K562 (cell line): ENCODE results near the gene LYPD5. TPM values are rescaled to one million over a fixed set of nuclear protein-coding genes. Genes with fewer than 3 reads are reported as not detected.

ENCODE experiments used
- MEIS2 ChIP-seq: fragments of 450-650 bp; IDR thresholded peaks from 2 replicates; pipeline ENCODE4 v1.6.1; 2014; ENCODE audit warnings: mild to moderate bottlenecking; ENCODE audit not compliant: partially characterized antibody
- SMC3 ChIP-seq: conservative IDR thresholded peaks from 2 replicates; pipeline ENCODE4 v1.6.1; 2011; ENCODE audit warnings: low read depth, low read length, improper control_type of control experiment; ENCODE audit not compliant: insufficient read depth
- ZNF668 ChIP-seq: fragments of 250-450 bp; sonication (Bioruptor Pico); IDR thresholded peaks from 2 replicates; pipeline ENCODE4 v1.8.0; 2022; ENCODE audit warnings: mild to moderate bottlenecking, inconsistent platforms
- polyA plus RNA-seq, 8 experiments: library from polyadenylated mRNA; depleted of rRNA in 4 of 8; stranded (reverse) in 5 of 8; unstranded in 3 of 8; fragments of >200 nt; fragmentation: Nextera tagmentation in 2 of 8; fragmentation: Illumina TruSeq in 1 of 8; extraction: Ambion mirVana in 2 of 8; extraction: Trizol in 1 of 8; gene quantifications; 2 replicates each; pipeline versions ENCODE4 v1.2.1 to v1.2.3, GENCODE V29; 2011 to 2014; ENCODE audit warnings: inconsistent platforms in 1 of 8, missing spikeins in 1 of 8
- total RNA-seq, 7 experiments: library from RNA; depleted of rRNA in 6 of 7; stranded (reverse); fragments of >200 nt in 6 of 7; fragmentation: Illumina TruSeq in 2 of 7; extraction: Trizol in 2 of 7; gene quantifications; 2 replicates each; pipeline versions ENCODE4 v1.2.1 to v1.2.3, GENCODE V29; 2011 to 2021; ENCODE audit warnings: low replicate concordance in 1 of 7
- TF ChIP-seq, protein P1 (sequence below): fragments of 450-650 bp; formaldehyde crosslinking; IDR thresholded peaks from 2 replicates; pipeline ENCODE4 v1.4.0; 2020; ENCODE audit warnings: mild to moderate bottlenecking, moderate library complexity
- TF ChIP-seq, protein P2 (sequence below), 2 experiments: fragments of 450-650 bp; formaldehyde crosslinking in 1 of 2; IDR thresholded peaks; 2 replicates each; pipeline versions ENCODE4 v1.4.0 to v1.6.1; 2014 to 2020; ENCODE audit warnings: mild to moderate bottlenecking in 2 of 2, borderline replicate concordance in 1 of 2, low read depth in 1 of 2
- TF ChIP-seq, protein P3 (sequence below), 2 experiments: IDR thresholded peaks in 1 of 2; conservative IDR thresholded peaks in 1 of 2; 2 replicates each; pipeline ENCODE4 v1.6.1; 2016; ENCODE audit warnings: low read depth in 2 of 2, mild to moderate bottlenecking in 1 of 2, missing compliant biosample characterization in 1 of 2, missing genetic modification characterization in 1 of 2, moderate library complexity in 1 of 2
- TF ChIP-seq, protein P4 (sequence below), 3 experiments: IDR thresholded peaks in 2 of 3; conservative IDR thresholded peaks in 1 of 3; 2 replicates each; pipeline ENCODE4 v1.5.1; 2011 to 2012; ENCODE audit warnings: low read length in 3 of 3, mild to moderate bottlenecking in 3 of 3, control low read depth in 2 of 3, improper control_type of control experiment in 1 of 3, inconsistent platforms in 1 of 3, low read depth in 1 of 3, mixed read lengths in 1 of 3, moderate library complexity in 1 of 3; ENCODE audit not compliant: insufficient read depth in 2 of 3

The LYPD5 gene
- total and polyA plus RNA-seq, 9 of the 15 experiments (the other 6 are each of a cell fraction or from before 2014, with no cell fraction given) = 0.03 to 0.22 (median 0.10) TPM; not detected in 3

DNA sequence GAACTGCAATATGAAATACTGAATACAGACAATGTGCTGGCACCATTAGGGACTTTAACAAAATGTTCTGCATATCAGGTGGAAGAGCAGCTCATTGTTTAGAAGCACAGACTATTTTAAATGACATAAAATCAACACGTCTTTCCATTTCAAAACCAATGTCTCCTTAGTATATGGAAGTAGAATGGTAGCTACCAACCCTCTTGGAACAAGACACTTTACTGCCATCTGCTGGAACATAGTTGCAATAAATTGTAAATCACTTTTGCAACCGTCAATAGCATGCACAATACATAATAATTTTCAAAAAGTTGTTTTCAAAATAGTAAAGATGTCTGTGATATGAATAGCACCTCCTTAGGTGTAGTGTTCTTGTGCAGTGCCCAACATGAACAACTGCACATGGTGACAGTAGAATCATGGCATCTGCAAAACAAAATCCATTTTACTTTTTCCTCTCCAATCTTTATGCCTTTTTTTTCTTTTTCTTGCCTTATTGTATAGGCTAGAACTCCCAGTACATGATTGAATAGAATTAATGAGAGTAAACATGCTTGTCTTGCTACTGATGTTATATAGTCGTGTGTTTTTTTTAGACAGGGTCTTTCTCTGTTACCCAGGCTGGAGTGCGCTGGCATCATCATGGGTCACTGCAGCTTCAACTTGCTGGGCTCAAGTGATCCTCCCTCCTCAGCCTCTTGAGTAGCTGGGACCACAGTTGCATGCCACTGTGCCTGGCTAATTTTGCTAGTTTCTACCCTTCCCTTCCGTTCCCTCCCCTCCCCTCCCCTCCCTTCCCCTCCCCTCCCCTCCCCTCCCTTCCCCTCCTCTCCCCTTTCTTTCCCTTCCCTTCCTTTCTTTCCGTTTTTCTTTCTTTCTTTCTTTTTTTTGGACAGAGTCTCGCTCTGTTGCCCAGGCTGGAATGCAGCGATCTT is 7.8 kb upstream of the LYPD5 start (continued):
- TF ChIP-seq, protein P1, sequence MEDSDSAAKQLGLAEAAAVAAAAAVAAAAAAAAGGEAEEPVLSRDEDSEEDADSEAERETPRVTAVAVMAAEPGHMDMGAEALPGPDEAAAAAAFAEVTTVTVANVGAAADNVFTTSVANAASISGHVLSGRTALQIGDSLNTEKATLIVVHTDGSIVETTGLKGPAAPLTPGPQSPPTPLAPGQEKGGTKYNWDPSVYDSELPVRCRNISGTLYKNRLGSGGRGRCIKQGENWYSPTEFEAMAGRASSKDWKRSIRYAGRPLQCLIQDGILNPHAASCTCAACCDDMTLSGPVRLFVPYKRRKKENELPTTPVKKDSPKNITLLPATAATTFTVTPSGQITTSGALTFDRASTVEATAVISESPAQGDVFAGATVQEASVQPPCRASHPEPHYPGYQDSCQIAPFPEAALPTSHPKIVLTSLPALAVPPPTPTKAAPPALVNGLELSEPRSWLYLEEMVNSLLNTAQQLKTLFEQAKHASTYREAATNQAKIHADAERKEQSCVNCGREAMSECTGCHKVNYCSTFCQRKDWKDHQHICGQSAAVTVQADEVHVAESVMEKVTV (CRISPR knock-in tag) = peak; percentile 46; the same call in 1 of the 2 replicates
- TF ChIP-seq, protein P2, sequence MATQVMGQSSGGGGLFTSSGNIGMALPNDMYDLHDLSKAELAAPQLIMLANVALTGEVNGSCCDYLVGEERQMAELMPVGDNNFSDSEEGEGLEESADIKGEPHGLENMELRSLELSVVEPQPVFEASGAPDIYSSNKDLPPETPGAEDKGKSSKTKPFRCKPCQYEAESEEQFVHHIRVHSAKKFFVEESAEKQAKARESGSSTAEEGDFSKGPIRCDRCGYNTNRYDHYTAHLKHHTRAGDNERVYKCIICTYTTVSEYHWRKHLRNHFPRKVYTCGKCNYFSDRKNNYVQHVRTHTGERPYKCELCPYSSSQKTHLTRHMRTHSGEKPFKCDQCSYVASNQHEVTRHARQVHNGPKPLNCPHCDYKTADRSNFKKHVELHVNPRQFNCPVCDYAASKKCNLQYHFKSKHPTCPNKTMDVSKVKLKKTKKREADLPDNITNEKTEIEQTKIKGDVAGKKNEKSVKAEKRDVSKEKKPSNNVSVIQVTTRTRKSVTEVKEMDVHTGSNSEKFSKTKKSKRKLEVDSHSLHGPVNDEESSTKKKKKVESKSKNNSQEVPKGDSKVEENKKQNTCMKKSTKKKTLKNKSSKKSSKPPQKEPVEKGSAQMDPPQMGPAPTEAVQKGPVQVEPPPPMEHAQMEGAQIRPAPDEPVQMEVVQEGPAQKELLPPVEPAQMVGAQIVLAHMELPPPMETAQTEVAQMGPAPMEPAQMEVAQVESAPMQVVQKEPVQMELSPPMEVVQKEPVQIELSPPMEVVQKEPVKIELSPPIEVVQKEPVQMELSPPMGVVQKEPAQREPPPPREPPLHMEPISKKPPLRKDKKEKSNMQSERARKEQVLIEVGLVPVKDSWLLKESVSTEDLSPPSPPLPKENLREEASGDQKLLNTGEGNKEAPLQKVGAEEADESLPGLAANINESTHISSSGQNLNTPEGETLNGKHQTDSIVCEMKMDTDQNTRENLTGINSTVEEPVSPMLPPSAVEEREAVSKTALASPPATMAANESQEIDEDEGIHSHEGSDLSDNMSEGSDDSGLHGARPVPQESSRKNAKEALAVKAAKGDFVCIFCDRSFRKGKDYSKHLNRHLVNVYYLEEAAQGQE (IDR thresholded peaks at IDR 0.05; ENCODE audit: borderline replicate concordance) = peak; percentile 71; the same call in 1 of the 2 replicates
- TF ChIP-seq, protein P2 (CRISPR knock-in tag; IDR thresholded peaks at IDR 0.05; ENCODE audit: low read depth) = no peak
- no peak for TF ChIP-seq ZNF668 (CRISPR knock-in tag)
- TF ChIP-seq, protein P3, sequence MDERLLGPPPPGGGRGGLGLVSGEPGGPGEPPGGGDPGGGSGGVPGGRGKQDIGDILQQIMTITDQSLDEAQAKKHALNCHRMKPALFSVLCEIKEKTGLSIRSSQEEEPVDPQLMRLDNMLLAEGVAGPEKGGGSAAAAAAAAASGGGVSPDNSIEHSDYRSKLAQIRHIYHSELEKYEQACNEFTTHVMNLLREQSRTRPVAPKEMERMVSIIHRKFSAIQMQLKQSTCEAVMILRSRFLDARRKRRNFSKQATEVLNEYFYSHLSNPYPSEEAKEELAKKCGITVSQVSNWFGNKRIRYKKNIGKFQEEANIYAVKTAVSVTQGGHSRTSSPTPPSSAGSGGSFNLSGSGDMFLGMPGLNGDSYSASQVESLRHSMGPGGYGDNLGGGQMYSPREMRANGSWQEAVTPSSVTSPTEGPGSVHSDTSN (CRISPR knock-in tag; IDR thresholded peaks at IDR 0.05; ENCODE audit: low read depth) = no peak
- TF ChIP-seq, protein P3 (tag; conservative IDR thresholded peaks at IDR 0.05; ENCODE audit: low read depth) = peak; percentile 37; the same call in 1 of the 2 replicates
- TF ChIP-seq SMC3 = peak; percentile 59; the same call in 1 of the 2 replicates
- TF ChIP-seq, protein P4, sequence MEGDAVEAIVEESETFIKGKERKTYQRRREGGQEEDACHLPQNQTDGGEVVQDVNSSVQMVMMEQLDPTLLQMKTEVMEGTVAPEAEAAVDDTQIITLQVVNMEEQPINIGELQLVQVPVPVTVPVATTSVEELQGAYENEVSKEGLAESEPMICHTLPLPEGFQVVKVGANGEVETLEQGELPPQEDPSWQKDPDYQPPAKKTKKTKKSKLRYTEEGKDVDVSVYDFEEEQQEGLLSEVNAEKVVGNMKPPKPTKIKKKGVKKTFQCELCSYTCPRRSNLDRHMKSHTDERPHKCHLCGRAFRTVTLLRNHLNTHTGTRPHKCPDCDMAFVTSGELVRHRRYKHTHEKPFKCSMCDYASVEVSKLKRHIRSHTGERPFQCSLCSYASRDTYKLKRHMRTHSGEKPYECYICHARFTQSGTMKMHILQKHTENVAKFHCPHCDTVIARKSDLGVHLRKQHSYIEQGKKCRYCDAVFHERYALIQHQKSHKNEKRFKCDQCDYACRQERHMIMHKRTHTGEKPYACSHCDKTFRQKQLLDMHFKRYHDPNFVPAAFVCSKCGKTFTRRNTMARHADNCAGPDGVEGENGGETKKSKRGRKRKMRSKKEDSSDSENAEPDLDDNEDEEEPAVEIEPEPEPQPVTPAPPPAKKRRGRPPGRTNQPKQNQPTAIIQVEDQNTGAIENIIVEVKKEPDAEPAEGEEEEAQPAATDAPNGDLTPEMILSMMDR (IDR thresholded peaks at IDR 0.05 in 2 of 3, conservative IDR thresholded peaks at IDR 0.05 in 1 of 3; ENCODE audit: insufficient read depth in 2 of 3, low read depth in 1 of 3, low read length in 3 of 3) = peak; percentile 49 to 80 (median 56); a peak in 5 of 6 replicates
- peak; percentile 39 for TF ChIP-seq MEIS2
